HG03175 (cell line): Measurements from ENCODE around the gene TBC1D9B.
"Not testable (repeated sequence)": the region's sequence is repeated elsewhere in the genome, so short reads cannot be mapped to it uniquely, and the experiment has no call there.

Experiments
- ATAC-seq: cut with Tn5 transposase; IDR thresholded peaks from one replicate; pipeline ENCODE4 v1.9.1; 2021; ENCODE audit warnings: mild to moderate bottlenecking, moderate library complexity; ENCODE audit not compliant: unreplicated experiment

Gene TBC1D9B

GRCh38 chr5:179840321-179840720 is 67.4 kb downstream of the TBC1D9B start:
- no peak for ATAC-seq

- ATAC-seq = no peak
Measured at GRCh38 chr5:179839328-179840256, 68.1 kb downstream of the TBC1D9B start.

GRCh38 chr5:179837076-179838011 is 70.4 kb downstream of the TBC1D9B start:
- no peak for ATAC-seq

- ATAC-seq = no peak
Measured at GRCh38 chr5:179836225-179837019, 71.3 kb downstream of the TBC1D9B start.

GRCh38 chr5:179834871-179835270 is 72.8 kb downstream of the TBC1D9B start:
- not testable (repeated sequence) for ATAC-seq

GRCh38 chr5:179834120-179834519 is 73.6 kb downstream of the TBC1D9B start:
- ATAC-seq = no peak

GRCh38 chr5:179833709-179834070 is 74.0 kb downstream of the TBC1D9B start:
- no peak for ATAC-seq

- no peak for ATAC-seq
Measured at GRCh38 chr5:179833056-179833708, 74.5 kb downstream of the TBC1D9B start.

- no peak for ATAC-seq
Measured at GRCh38 chr5:179832039-179832745, 75.5 kb downstream of the TBC1D9B start.

- ATAC-seq = no peak
Measured at GRCh38 chr5:179830818-179831468, 76.8 kb downstream of the TBC1D9B start.

- ATAC-seq = no peak
Measured at GRCh38 chr5:179829732-179830435, 77.8 kb downstream of the TBC1D9B start.

GRCh38 chr5:179828756-179829421 is 78.8 kb downstream of the TBC1D9B start:
- no peak for ATAC-seq

GRCh38 chr5:179827680-179828079 is 80.0 kb downstream of the TBC1D9B start:
- no peak for ATAC-seq

- ATAC-seq = no peak
Measured at GRCh38 chr5:179825655-179826182, 82.0 kb downstream of the TBC1D9B start.

- no peak for ATAC-seq
Measured at GRCh38 chr5:179824745-179825112, 83.0 kb downstream of the TBC1D9B start.

- ATAC-seq = no peak
Measured at GRCh38 chr5:179823937-179824744, 83.6 kb downstream of the TBC1D9B start.

- ATAC-seq = no peak
Measured at GRCh38 chr5:179822444-179822990, 85.2 kb downstream of the TBC1D9B start.
